HG02571 (cell line): ENCODE results near the gene ERP44.
A peak's percentile ranks its signal among the peaks of the same experiment; 100 is the strongest.
"Not testable (repeated sequence)": the region's sequence is repeated elsewhere in the genome, so short reads cannot be mapped to it uniquely, and the experiment has no call there.

Source experiments
- ATAC-seq: cut with Tn5 transposase; IDR thresholded peaks from one replicate; pipeline ENCODE4 v1.9.1; 2021; ENCODE audit warnings: mild to moderate bottlenecking, moderate library complexity; ENCODE audit not compliant: unreplicated experiment

The ERP44 gene

DNA sequence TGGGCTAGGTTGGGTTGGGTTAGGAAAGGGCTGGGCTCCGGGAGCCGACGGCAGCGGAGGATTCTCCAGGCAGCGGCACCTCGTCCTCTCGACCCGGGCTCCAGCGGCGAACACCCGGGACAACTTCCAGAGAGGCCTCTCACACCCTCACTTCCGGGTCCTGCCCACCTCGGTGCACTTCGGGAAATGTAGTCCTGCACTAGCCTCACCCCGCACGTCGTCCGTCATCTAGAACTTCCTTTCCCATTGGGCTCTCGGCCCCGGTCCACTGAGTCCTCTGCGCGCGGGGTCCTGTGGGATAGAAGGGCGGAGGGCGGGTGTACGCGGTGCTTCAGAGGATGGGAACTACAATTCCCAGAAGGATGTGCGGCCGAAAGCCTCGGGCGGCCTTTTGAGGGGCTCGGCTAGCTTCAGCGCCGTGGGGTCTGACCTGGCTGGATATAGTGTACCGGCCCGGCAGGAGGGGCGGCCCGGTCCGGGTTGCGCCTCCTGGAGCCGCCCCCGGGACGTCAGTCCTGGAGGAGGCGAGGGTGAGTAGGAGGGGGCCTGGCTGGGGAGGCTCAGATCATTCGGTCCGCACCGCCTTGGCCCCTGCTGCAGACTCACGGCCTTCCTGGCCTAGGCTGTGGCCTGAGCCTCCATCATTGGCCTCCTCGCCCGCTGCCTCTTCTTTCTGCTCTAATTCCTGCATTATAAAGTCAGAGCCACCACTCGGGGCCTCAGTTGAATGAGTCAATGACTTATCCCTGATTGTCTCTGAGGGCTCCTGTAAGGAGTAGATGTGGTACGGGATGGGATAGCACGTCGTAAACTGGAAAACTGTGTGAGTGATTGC is at the start of gene ERP44, which contains the start of gene INVS:
ERP44 (minus strand) TSS at position 114 of the 835 bp plus-strand sequence. CDS start 160 bp downstream, outside the sequence.
INVS (plus strand) TSS at position 357 of the 835 bp plus-strand sequence. CDS start 5,279 bp downstream, outside the sequence.
- peak; percentile 96 for ATAC-seq

DNA sequence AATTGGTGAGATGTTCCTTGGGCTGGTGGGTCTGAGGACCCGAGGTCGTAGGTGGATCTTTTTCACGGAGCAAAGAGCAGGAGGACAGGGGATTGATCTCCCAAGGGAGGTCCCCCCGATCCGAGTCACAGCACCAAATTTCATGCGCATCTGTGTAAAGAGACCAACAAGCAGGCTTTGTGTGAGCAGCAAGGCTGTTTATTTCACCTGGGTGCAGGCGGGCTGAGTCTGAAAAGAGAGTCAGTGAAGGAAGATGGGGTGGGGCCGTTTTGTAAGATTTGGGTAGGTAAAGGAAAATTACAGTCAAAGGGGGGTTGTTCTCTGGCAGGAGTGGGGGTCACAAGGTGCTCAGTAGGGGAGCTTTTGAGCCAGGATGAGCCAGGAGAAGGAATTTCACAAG is 47.2 kb upstream of the ERP44 start:
- ATAC-seq: not testable (repeated sequence)

DNA sequence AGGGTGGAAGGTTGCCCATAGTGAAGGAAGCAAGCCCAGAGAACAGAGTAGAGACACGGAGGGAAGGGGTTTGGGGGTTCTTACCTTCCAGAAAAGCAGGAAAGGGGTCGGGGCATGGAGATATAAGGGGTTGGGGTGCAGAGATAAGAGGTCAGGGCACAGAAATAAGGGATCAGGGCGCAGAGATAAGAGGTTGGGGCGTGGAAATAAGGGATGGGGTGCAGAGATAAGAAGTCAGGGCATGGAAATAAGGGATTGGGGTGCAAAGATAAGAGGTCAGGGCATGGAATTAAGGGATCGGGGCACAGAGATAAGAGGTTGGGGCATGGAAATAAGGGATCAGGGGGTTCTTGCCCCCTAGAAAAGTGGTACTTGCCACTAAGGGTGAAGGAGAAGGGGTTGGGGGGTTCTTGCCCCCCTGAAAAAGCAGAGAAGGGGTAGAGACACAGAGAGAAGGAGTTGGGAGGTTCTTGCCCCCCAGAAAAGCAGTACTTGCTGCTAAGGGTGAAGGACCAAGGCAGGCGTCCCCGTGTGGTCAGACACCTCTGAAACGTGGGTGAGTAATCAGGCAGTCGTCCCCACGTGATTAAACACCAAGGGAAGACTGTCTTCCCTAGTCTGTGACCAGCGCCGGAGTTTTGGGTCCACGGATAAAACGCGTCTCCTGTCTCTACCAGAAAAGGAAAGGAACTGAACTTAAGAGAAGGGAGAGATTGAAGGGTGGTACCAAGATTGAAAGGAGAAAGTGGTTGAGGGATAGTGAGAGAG is 46.6 kb upstream of the ERP44 start:
- not testable (repeated sequence) for ATAC-seq

DNA sequence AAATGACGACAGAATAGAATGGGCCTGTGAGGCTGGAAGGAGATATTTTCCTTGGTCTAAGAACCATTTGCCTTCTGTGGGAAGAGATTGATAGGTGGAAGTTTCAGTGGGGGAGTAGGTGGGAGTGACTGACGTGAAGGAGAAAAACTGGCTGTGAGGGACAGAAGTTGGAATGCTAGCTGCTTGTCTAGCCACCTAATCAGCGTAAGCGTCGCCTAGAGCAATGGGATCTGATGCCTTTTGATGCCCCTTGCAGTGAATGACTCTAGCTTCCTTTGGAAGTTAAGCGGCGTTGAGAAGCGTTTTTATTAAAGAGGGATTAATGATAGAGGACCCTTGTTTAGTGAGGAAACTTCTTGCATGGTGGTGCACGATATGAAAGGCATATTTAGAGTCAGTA is 43.1 kb upstream of the ERP44 start:
- not testable (repeated sequence) for ATAC-seq

DNA sequence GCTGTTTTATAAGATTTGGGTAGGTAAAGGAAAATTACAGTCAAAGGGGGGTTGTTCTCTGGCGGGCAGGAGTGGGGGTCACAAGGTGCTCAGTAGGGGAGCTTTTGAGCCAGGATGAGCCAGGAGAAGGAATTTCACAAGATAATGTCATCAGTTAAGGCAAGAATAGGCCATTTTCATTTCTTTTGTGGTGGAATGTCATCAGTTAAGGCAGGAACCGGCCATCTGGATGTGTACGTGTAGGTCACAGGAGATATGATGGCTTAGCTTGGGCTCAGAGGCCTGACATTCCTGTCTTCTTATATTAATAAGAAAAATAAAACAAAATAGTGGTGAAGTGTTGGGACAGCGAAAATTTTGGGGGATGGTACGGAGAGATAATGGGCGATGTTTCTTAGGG is 41.5 kb upstream of the ERP44 start:
- not testable (repeated sequence) for ATAC-seq

DNA sequence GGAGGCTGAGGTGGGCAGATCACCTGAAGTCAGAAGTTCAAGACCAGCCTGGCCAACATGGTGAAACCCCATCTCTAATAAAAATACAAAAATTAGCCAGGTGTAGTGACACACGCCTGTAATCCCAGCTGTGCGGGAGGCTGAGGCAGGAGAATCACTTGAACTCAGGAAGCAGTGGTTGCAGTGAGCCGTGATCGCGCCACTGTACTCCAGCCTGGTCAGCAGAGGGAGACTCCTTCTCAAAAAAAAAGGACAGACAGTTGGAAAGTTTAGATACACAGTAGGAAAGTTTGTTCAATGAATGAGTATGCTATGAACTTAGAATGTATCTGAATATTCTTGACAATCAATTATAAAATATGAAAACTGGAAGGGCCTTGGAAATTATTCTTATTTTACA is 38.0 kb upstream of the ERP44 start:
- ATAC-seq: not testable (repeated sequence)

DNA sequence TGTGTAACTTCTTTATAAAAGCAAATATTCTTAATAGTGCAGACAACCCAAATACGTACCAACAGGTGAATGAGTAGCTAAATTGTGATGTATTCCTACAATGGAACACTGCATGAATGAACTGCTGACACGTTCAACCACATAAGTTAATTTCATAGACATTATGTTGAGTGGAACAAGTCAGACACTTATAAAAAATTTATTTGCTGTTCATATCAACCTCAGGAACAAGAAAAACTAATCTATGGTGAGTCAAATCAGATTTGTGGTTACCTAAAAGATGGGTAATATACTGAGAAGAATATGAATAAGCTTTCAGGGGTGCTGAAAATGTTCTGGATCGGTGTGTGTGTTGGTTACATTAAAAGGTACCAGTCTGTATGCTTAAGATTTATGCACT is 35.9 kb upstream of the ERP44 start:
- no peak for ATAC-seq

DNA sequence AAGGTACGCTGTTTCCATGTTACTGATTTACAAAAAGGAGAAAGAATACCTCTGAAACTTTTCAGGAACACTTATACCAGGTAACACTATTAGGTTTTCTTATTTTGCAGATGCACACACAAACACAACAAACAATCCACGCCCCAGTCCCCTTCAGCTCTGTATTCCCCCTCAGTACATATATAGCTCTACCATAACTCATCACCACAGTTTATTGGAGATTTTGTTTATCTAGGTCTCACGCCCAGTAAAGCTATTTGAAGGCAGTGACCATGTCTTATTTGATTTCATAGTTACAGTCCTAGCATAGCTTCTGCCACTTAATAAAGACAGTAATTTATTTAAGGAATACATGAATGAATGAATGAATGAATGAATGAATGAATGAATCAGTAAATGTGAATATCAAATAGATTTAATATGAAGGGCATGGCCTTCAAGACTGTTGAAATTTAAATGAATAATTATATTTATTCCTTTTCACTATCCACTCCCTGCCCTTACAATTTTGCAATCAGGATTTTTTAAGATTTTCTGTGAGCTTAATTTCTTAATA is 33.2 kb upstream of the ERP44 start:
- ATAC-seq: no peak

DNA sequence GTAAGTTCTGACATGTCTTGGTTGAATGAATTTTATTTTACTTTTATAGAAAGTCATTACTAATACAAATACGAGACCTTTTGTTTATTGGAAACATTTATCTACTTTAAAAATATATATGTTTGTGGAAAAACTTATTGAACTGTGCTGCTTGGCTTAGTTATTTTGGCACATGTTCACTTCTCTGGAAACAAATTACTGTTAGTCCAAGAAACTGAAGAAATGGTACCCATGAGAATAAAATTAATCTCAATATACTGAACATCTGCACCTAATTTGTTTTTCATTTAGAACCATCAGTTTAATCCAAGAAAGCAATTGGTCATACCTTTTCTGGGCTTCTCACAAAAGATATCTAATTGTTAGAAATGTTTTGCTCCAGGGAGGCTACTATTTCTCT is 32.4 kb upstream of the ERP44 start:
- ATAC-seq: no peak

DNA sequence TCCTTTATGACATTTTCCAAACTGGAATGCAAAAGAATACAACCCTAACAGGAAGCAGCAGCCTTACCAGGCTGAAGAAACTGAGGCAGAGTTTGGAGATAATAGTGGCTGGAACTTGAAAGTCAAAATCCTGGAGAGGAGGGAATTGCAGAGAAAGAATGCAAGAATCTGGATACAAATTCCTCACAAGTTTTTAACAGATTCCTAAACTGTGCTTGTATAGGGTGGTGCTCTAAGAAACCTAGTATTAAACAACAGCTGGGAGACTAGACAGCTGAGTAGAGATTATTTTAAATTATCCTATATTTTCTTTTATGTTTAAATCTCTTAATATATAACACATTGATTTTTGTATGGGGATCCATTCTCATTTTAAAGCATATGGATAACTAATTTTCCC is 31.0 kb upstream of the ERP44 start:
- no peak for ATAC-seq

DNA sequence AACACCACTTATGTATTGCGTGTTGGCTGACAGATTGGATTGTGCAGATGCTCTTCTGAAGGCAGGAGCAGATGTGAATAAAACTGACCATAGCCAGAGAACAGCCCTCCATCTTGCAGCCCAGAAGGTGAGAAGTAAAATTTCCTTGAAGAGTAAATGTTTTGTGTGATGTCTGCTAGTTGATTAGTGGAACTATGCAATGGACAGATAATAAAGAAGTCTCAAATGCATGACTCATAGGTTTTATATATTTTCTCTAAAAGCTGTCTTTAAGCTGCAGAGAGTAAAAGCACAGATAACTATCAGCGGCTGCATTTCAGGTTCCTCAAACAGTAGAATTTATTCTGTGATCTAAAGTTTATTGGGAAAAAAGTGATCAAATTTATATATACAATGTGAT is 27.6 kb upstream of the ERP44 start:
- no peak for ATAC-seq

DNA sequence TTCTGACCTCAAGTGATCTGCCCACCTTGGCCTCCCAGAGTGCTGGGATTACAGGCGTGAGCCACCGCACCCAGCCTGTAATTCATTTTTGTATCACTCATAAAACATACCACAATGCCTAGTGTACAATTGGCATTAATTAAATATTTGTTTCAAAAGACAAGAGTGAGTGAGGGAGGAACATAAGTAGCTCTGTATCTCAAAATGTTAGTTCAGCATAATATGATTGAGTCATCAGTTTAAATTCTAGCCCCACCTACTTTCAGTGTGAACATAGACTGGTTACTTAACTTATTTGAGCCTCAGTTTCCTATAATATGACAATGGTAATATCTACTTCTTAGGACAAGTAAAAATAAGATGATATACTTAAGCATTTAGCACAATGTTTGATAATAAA is 27.1 kb upstream of the ERP44 start:
- ATAC-seq: no peak

DNA sequence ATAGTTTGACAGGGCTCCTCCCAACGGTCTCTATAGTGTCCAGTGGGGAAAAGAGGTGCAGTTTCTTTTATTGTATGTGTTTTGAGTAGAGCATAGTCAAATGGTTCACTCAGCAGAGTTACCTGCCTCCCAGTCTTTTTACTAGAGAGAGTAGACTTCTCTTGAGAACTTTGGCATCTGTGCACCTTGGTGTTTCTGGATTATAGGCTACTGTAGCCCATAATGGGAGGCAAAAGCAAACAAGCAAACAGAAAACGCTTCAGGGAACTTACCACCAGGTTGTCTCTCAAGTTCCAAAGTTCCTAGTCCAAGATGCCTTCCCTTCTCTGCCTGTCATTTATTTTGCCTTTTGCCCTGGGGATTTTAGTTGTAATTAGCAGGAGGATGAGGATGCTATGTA is 26.4 kb upstream of the ERP44 start:
- ATAC-seq: no peak

DNA sequence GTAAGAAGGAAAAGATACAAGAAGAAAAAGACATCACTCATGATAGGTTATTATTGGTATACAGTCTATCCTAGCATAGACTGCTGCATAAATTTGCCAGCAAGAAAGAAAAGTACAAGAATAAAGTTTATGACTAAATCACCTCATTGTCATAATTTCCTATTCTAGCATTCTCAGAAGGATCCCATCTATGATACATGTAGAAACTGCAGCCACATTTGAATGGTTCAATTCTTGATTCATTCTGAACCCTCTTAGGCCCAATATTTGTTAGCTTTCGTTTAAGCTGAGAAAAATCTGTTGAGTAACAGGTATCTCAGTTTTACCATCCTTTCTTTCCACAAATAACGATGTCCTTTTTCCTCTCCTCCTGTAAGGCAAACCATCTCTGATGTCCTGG is 21.5 kb upstream of the ERP44 start:
- no peak for ATAC-seq

DNA sequence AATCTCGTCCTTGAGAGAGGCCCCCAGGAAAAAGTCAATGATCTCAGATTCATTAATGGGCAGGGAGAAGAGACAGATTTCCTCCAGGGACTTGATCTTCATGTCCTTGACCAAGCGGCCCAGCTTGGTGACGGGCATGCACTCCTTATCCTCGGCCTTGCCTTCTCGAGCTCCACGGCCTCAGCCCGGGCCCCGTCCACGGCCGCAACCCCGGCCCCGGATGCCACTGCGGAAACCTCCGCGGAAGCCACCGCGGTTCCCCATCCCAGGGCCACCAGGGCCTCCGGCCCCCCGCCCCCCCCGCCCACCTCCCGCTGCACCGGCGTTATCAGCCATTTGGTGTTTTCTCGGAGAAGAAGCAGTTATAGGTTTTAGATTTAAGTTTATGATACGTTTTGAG is 18.5 kb upstream of the ERP44 start:
- ATAC-seq: no peak

DNA sequence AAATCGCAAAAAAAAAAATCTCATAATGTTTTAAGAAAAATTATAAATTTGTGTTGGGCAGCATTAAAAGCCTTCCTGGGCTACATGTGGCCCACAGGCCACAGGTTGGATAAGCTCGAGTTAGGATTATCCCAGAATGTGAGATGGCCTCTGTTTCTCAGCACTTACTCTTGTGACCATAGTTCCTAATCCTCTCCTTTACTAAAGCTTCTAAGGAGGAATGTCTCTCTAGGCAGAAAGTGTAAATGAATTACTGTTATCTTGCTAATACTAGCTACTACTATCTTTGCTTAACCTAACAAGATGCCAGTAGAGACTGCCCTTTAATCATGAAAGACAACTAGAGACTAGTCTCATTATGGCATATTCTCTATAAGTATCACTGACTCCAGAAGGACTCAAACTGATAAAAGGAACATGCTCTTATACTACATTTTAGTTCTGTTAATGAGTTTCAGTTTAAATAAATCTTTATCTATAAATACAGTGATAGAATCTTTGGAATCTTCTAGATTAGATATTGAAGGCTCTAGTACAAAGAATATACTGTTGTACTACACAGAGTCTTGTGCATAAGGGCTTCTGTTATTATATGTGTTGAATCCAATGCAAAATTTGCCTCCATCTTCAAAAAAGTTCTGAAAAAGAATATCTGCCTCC is 14.0 kb upstream of the ERP44 start:
- ATAC-seq: no peak

DNA sequence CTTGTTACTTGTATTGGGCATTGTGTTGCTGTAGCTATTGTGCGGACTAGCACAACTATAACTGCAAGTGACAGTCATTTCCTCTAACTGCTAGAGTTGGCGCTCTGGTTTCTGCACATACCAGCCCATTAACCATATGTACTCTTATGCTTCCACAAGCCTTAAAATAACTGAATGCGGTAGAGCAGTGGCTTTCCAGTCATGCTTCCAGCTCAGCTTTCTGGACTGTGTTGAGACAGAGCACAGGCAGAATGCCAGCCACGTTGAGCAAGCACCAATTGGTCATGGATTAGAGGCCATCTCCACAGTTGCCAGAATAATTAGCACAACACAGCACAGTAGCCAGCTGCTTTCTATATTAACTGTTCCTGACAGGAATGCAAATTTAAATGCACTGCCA is 12.4 kb upstream of the ERP44 start:
- no peak for ATAC-seq

DNA sequence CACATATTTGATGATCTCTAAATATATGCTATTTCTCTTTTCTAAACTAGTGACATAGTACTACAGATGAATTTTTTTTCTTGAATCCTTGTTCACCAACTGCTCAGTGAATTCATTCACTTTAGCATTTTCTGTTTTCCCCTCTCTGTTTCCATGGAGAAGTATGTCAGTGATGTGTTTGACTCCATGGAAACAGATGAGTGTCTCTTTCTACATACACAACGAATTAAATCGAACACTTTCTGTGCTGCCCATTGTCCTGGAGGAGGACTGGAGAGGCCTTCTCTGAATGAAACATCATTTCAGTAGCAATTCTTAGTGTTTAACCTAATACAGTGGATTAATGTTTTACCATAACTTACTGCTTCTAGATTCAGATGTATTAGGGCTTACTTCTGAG is 9.8 kb upstream of the ERP44 start:
- ATAC-seq: no peak

DNA sequence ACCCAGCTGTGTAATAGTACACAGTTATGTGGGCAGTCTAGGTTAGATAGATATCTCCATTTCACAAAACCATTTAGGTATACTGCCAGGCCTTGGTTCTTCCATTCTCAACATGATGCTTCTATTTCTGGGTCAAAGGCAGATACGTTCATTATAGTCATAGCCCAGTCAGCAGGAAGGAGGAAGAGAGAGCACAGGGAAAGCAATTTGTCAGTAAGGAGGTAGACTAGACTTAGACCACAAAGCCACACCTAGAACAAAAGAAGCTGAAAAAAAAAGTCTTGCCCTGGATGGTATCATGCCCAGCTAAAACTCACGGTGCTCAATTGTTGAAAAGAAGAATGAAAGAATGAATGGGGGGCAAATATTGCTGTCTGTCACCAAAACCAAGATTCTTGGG is 7.8 kb upstream of the ERP44 start:
- no peak for ATAC-seq

DNA sequence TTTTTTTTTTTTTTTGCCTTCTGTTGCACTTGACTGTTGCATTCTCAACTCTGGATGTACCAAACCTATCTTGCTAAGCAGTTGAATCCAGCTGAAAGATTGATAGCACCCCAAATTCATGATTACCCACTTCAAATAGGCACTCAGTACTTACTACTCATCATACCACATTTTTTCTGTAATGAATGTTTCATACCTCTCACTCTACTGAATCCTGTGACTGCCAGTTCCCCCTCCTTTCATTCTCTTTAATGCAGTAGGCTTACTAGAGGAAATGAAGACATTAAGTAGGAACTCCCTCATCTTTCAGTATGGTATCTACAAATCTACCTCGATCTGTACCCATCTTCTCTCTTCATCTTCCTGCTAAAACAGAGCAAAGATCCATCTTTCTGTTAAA is 7.1 kb upstream of the ERP44 start:
- no peak for ATAC-seq

DNA sequence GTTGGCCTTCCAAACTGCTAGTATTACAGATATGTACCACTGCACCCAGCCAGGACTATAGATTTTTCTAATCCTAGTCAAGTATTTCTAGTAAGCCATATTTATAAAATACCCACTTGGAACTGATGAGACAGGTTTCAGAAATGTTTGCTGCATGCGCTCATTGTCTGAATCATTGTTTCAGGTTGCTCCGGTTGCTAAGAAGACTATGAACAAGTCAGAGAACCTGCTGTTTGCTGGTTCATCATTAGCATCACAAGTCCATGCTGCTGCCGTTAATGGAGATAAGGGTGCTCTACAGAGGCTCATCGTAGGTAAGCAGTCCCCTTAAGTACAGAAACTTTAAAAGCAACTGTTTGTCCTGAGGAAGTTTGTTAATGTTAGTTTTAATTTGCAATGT is 5.5 kb upstream of the ERP44 start:
- no peak for ATAC-seq
